Thyroid gland (tissue), 4 donors: ENCODE measurements around the gene CARS1. TPM values are rescaled to one million over a fixed set of nuclear protein-coding genes. Genes with fewer than 3 reads are reported as not detected.

Experiments
- DNase-seq, 2 donors: peaks; one replicate each; pipeline ENCODE4 v3.0.0-alpha.2; 2019
- H3K27ac ChIP-seq, 3 donors: fragments of 200-600 bp; sonication (generic); 1 replicate in 2 of 3; 2 replicates in 1 of 3; pipeline ENCODE4 v1.5.1; 2016 to 2019; ENCODE audit warnings: mild to moderate bottlenecking in 1 of 3, moderate library complexity in 1 of 3
- H3K27me3 ChIP-seq: fragments of 200-600 bp; sonication (generic); one replicate; pipeline ENCODE4 v1.5.1; 2019
- H3K36me3 ChIP-seq, 2 donors: fragments of 200-600 bp; sonication (generic); one replicate each; pipeline ENCODE4 v1.5.1; 2016 to 2019
- H3K4me1 ChIP-seq, 2 donors: fragments of 200-600 bp; sonication (generic); one replicate each; pipeline ENCODE4 v1.5.1; 2017 to 2019
- H3K4me3 ChIP-seq, 3 donors: fragments of 200-600 bp; sonication (generic); replicated peaks in 1 of 3; 1 replicate in 2 of 3; 2 replicates in 1 of 3; pipeline ENCODE4 v1.5.1; 2016; ENCODE audit warnings: mild to moderate bottlenecking in 1 of 3
- H3K9me3 ChIP-seq: fragments of 200-600 bp; sonication (generic); one replicate; pipeline ENCODE4 v1.5.1; 2017
- POLR2A ChIP-seq, 2 donors: fragments of 450-650 bp; IDR thresholded peaks; one replicate each; pipeline ENCODE4 v1.6.1; 2017; ENCODE audit warnings: antibody characterized with exemption in 2 of 2, mild to moderate bottlenecking in 2 of 2, moderate library complexity in 1 of 2
- WGBS, 2 donors: methylation state at CpG; one replicate each; pipeline ENCODE4 v1.1.5; 2017; 5-methylcytosine and 5-hydroxymethylcytosine counted together
- intact Hi-C: fragments of 100-400 bp; cut with DNase I; formaldehyde crosslinking; loops from one replicate; pipeline ENCODE4 v1.15.1; 2023
- total RNA-seq, 4 donors: library from RNA; depleted of rRNA; stranded (reverse); fragments of >200 nt; gene quantifications; one replicate each; pipeline ENCODE4 v1.2.3, GENCODE V29; 2016
- TF ChIP-seq, protein P1 (sequence below), 6 experiments: fragments of 200-600 bp in 3 of 6; fragments of 450-650 bp in 3 of 6; sonication (generic) in 3 of 6; IDR thresholded peaks; one replicate each; pipeline ENCODE4 v1.5.1; 2016 to 2019; ENCODE audit warnings: antibody characterized with exemption in 6 of 6, mild to moderate bottlenecking in 2 of 6, inconsistent platforms in 1 of 6, moderate library complexity in 1 of 6

Gene CARS1
- total RNA-seq, 4 donors from 2014 or later = 36.7 to 56.2 (median 50.1) TPM

DNA sequence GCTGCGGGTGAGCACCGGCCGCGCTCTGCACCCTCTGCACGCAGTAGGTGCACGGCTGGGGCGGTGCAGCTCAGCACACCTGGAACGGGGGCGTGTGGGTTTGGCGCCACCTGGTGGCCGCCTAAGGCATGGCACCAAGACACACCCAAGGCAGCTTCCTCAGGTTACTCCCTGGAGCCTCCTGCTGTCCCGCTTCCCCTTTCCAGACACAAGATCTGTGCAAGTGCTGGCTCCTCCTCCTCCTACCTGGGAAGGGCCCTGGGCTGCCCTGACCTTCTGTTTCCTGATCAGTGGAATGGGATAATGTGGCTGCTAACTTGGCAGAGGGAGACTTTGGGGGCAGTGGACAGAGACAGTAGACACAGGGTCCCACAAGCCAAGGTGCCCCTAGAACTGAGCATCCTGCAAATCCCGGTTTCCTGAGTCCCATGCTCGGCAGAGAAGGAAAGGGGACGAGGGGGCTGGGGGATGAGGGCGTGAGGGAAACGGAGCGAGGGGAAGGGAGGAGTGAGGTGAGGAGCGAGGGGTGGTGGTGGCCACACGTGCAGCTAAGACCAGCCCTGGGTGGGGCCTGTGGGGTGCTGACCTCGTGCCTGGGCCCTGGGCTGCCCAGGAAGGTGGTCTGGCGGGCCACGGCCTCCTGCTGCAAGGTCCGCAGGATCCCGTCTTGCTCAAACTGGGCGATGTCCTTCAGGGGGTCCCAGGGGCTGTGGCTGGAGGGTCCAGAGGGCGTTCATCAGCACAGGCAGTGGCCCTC lies 34.8 kb upstream of the CARS1 start:
- Histone ChIP-seq H3K27me3 (no peaks in the 10 kb centered on the region), H3K27ac (no peak overlapping the region)
- 66 to 73% methylated on average over 16 to 17 of the region's 27 CpGs for WGBS, 2 donors

DNA sequence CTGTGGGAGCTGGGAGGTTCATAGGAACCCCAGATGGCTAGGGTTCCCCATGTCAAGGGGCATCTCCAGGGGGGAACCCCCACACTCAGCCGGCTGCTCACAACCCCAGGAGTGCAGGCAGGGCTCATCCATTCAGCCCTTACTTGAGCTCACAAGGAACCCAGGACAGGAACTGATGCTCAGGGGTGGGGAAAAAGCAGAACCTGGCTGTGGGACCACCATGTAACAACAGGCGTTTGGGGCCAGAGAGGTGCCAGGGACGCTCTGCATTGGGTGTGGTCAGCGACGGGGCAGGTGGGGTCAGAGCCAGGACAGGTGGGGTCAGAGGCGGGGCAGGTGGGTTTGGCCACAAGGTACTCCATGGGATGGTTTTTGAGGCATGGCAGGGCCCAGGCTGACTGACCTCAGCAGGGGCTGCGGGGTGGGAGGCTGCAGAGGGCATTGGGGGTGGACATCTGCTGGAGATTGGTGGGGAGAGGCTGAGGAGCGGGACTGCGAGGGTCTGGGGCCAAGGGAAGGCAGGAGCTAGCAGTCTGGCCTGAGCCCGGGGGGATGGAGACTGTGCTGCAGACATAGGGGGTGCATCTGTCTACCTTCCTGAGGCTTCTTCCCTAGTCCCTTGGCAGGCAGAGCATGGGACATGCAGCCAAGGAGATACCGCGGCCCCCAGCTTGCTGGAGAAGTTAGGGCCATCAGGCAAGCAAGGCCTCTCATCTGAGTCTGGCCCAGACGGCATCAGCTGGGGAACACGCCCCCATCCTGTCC lies 34.0 kb upstream of the CARS1 start:
- peaks cover 0 to 13% of the 10 kb centered on the region in 2 donors for H3K36me3 ChIP-seq

More for the DNA sequence above, 34.8 kb upstream of the CARS1 start:
- Histone ChIP-seq H3K4me3 (no peak overlapping the region), H3K4me1 (peaks cover 0 to 13% of the 10 kb centered on the region in 2 donors), H3K36me3 (peaks cover 0 to 13% of the 10 kb centered on the region in 2 donors), H3K9me3 (no peaks in the 10 kb centered on the region)
- TF ChIP-seq POLR2A (IDR thresholded peaks at IDR 0.05) = no peak
- TF ChIP-seq, protein P1, sequence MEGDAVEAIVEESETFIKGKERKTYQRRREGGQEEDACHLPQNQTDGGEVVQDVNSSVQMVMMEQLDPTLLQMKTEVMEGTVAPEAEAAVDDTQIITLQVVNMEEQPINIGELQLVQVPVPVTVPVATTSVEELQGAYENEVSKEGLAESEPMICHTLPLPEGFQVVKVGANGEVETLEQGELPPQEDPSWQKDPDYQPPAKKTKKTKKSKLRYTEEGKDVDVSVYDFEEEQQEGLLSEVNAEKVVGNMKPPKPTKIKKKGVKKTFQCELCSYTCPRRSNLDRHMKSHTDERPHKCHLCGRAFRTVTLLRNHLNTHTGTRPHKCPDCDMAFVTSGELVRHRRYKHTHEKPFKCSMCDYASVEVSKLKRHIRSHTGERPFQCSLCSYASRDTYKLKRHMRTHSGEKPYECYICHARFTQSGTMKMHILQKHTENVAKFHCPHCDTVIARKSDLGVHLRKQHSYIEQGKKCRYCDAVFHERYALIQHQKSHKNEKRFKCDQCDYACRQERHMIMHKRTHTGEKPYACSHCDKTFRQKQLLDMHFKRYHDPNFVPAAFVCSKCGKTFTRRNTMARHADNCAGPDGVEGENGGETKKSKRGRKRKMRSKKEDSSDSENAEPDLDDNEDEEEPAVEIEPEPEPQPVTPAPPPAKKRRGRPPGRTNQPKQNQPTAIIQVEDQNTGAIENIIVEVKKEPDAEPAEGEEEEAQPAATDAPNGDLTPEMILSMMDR (IDR thresholded peaks at IDR 0.05) = peak; percentile 96 to 100 (median 99)
- peak; percentile 71 to 72 for DNase-seq
- intact Hi-C loops = loop anchor here (2.0 to 5.0 kb wide), 2 partner anchors 53 to 160 kb away; no protein-coding TSS in a partner anchor

DNA sequence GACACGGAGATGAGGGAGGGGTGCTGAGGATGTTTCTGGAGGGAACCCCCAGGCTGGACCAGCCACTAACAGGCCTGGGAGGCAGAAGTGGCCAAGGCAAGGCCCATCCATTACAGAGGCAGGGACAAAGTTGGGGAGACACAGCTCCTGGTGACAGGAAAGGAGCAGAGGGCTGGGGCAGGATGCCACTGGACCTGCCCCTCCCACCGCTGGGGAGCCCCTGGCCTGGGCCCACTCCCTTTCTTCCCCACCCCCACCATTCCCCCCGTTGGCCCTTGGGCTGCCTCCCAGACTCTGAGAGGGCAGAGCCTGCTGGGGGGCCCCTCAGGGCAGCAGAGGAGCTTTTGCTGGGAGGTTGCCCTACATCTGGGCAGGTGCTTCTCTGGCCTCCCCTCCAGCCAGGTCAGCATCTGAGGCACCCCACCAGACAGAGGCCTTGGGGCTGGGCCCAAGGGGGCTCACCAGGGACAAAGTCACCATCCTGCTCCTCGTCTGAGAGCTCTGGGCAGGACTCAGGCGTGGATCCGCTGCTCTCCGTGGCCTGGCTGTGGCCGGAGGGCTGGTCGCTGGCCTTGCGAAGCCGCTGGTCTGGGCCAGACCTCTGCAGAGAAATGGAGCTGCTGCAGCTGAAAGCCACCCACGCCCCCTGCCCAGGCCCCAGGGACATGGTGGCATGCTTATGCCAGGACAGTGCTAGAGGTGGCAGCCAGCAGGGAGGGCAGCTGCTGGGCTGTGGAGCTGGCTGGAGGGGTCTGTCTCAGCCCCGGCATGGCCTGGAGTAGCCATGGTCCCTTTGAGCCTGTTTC lies 33.1 kb upstream of the CARS1 start:
- Histone ChIP-seq H3K4me1 (peaks cover 0 to 10% of the 10 kb centered on the region in 2 donors), H3K27me3 (no peaks in the 10 kb centered on the region), H3K27ac (no peak overlapping the region), H3K36me3 (peaks cover 0 to 13% of the 10 kb centered on the region in 2 donors), H3K4me3 (no peak overlapping the region), H3K9me3 (no peaks in the 10 kb centered on the region)
- 73 to 94% methylated on average over 3 to 4 of the region's 13 CpGs for WGBS, 2 donors
- intact Hi-C loops = loop anchor here (2.0 to 5.0 kb wide), 2 partner anchors 51 to 158 kb away; no protein-coding TSS in a partner anchor
- TF ChIP-seq, protein P1 (IDR thresholded peaks at IDR 0.05) = no peak
- TF ChIP-seq POLR2A (IDR thresholded peaks at IDR 0.05) = no peak
- no peak for DNase-seq

More for the DNA sequence above, 34.0 kb upstream of the CARS1 start:
- H3K27ac ChIP-seq = no peak overlapping the region
- TF ChIP-seq, protein P1 (IDR thresholded peaks at IDR 0.05) = no peak
- TF ChIP-seq POLR2A (IDR thresholded peaks at IDR 0.05) = no peak
- no peaks in the 10 kb centered on the region for H3K27me3 ChIP-seq
- no peak for DNase-seq
- peaks cover 0 to 13% of the 10 kb centered on the region in 2 donors for H3K4me1 ChIP-seq
- no peaks in the 10 kb centered on the region for H3K9me3 ChIP-seq
- H3K4me3 ChIP-seq = no peak overlapping the region
- intact Hi-C loops = loop anchor here (2.0 to 5.0 kb wide), 2 partner anchors 52 to 159 kb away; no protein-coding TSS in a partner anchor
- WGBS, 2 donors = 70 to 88% methylated on average over 11 to 14 of the region's 14 CpGs

DNA sequence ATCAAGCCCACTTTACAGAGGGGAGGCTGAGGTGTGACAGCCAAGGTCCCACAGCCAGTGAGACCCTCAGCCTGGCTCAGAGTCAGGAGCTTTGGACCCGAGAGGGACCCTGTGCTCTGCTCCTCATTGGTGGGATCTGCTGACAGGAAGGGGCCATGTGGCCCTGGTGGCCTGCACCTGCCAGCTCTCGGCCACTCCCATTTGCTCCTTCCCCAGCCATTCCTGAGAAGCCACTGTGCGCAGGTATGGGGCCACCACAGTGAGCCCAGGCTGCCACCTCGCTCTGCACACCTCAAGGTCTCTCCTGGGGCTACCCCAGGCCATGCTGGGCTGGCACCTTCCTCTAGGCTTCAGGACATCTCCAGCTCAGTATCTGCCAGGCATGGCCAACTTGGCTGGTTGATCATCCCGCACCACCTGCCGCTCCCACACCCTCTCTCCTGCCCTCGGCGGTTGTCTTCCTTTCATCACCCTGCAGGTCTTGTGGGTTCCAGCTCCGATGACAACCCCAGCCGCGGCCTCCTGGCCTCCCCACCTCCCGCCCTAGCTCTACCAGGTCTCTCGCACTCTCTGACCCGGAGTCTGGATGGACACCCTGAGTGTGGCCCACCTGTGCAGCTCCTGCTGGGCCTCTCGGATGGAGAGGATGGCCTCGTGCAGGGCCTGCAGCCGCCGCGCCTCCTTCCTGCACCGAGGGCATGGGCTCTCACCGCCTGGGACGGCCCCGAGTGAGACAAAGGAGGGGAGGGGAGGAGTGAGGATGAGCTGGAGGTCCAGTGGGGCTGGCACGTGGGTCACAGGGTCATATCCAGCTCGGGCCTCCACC lies 32.2 kb upstream of the CARS1 start:
- DNase-seq = no peak

More for the DNA sequence above, 32.2 kb upstream of the CARS1 start:
- WGBS, 2 donors = 90 to 94% methylated on average over 22 to 25 of the region's 25 CpGs
- H3K9me3 ChIP-seq = no peaks in the 10 kb centered on the region
- H3K36me3 ChIP-seq = peaks cover 0 to 12% of the 10 kb centered on the region in 2 donors
- no peaks in the 10 kb centered on the region for H3K27me3 ChIP-seq
- H3K4me3 ChIP-seq = no peak overlapping the region
- H3K4me1 ChIP-seq = peaks cover 0 to 8% of the 10 kb centered on the region in 2 donors
- intact Hi-C loops = loop anchor here (2.0 to 5.0 kb wide), 2 partner anchors 51 to 157 kb away; no protein-coding TSS in a partner anchor
- TF ChIP-seq POLR2A (IDR thresholded peaks at IDR 0.05) = no peak
- TF ChIP-seq, protein P1 (IDR thresholded peaks at IDR 0.05) = no peak
- H3K27ac ChIP-seq = no peak overlapping the region
